Suprapubic skin (tissue), 4 donors: ENCODE data around the gene RBPJ. TPM values are rescaled to one million over a fixed set of nuclear protein-coding genes. Genes with fewer than 3 reads are reported as not detected.
"Not testable (repeated sequence)": the region's sequence is repeated elsewhere in the genome, so short reads cannot be mapped to it uniquely, and the experiment has no call there.

ENCODE experiments used
- DNase-seq, 2 donors: peaks; one replicate each; pipeline ENCODE4 v3.0.0-alpha.2; 2019; ENCODE audit warnings: low spot score in 2 of 2
- H3K27ac ChIP-seq: fragments of 200-600 bp; sonication (generic); one replicate; pipeline ENCODE4 v1.5.1; 2019
- H3K27me3 ChIP-seq: fragments of 200-600 bp; sonication (generic); one replicate; pipeline ENCODE4 v1.5.1; 2019
- H3K36me3 ChIP-seq: fragments of 200-600 bp; sonication (generic); one replicate; pipeline ENCODE4 v1.5.1; 2019
- H3K4me1 ChIP-seq: fragments of 200-600 bp; sonication (generic); one replicate; pipeline ENCODE4 v1.5.1; 2019
- H3K4me3 ChIP-seq: fragments of 200-600 bp; sonication (generic); one replicate; pipeline ENCODE4 v1.5.1; 2019; ENCODE audit warnings: mild to moderate bottlenecking
- H3K9me3 ChIP-seq: fragments of 200-600 bp; sonication (generic); one replicate; pipeline ENCODE4 v1.5.1; 2019
- EP300 ChIP-seq: sonication (generic); formaldehyde crosslinking; IDR thresholded peaks from one replicate; pipeline ENCODE4 v1.6.1; 2017; ENCODE audit warnings: antibody characterized with exemption
- POLR2A ChIP-seq, 2 donors: fragments of 450-650 bp; IDR thresholded peaks; one replicate each; pipeline ENCODE4 v1.6.1; 2017; ENCODE audit warnings: antibody characterized with exemption in 2 of 2, mild to moderate bottlenecking in 2 of 2, moderate library complexity in 2 of 2
- POLR2AphosphoS5 ChIP-seq, 3 donors: sonication (generic); formaldehyde crosslinking; IDR thresholded peaks; one replicate each; pipeline ENCODE4 v1.6.1; 2017; ENCODE audit warnings: antibody characterized with exemption in 3 of 3
- WGBS: methylation state at CpG from one replicate; pipeline ENCODE4 v1.1.5; 2018; 5-methylcytosine and 5-hydroxymethylcytosine counted together
- total RNA-seq, 4 donors: library from RNA; depleted of rRNA; stranded (reverse); fragments of >200 nt; gene quantifications; one replicate each; pipeline ENCODE4 v1.1.0, GENCODE V29; 2016
- TF ChIP-seq, protein P1 (sequence below), 2 donors: fragments of 200-600 bp in 1 of 2; fragments of 450-650 bp in 1 of 2; sonication (generic) in 1 of 2; IDR thresholded peaks; one replicate each; pipeline ENCODE4 v1.5.1; 2016 to 2019; ENCODE audit warnings: antibody characterized with exemption in 2 of 2, mild to moderate bottlenecking in 1 of 2, moderate library complexity in 1 of 2

The RBPJ gene
- total RNA-seq, 4 donors from 2014 or later: 33.4 to 104 (median 46.1) TPM

GRCh38 chr4:26303008-26303407, 17.8 kb upstream of the RBPJ start:
- WGBS: 97% methylated on average over 4 of the region's 4 CpGs

DNA sequence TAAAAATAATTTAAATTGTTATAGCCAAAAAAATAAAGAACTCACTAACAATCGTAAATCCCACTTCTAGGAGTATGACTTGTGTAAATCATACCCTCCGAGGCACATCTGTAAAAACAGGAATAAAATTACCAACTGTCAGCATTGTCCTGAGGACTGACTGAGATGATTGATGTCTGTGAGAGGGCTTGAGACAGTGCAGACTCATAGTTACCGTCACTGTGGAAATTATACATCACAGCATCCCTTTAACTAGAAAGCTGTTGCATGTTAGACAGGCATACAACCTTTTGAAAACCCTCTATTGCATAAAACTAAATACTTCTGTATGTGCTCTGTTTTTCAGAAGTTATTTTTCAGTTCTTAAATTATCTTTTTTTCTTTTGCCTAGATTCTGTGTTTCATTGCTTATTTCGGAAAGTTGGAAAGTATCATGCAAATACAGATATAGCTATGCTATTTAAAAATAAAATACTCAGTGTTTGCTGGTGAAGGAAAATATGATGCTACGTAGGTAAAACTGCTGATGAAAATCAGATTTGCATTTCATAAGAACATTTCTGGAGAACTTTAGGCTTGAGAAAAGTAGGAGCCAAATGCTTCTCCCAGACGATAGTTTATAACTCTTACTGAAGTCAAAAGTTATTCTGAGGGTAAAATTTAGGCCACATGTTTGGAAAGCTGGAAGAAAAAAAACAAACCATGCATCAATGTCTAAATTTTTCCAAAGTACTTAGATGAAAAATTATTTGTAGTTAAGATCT, 13.6 kb upstream of the RBPJ start:
- WGBS: 60% methylated on average over 6 of the region's 6 CpGs
- Histone ChIP-seq H3K9me3 (no peaks in the 10 kb centered on the region), H3K27ac (no peak overlapping the region), H3K4me1 (peaks cover 2% of the 10 kb centered on the region), H3K36me3 (no peaks in the 10 kb centered on the region), H3K27me3 (no peaks in the 10 kb centered on the region), H3K4me3 (no peak overlapping the region)
- TF ChIP-seq POLR2A (IDR thresholded peaks at IDR 0.05) (no peak), POLR2AphosphoS5 (IDR thresholded peaks at IDR 0.05) (no peak), EP300 (no peak)
- TF ChIP-seq, protein P1, sequence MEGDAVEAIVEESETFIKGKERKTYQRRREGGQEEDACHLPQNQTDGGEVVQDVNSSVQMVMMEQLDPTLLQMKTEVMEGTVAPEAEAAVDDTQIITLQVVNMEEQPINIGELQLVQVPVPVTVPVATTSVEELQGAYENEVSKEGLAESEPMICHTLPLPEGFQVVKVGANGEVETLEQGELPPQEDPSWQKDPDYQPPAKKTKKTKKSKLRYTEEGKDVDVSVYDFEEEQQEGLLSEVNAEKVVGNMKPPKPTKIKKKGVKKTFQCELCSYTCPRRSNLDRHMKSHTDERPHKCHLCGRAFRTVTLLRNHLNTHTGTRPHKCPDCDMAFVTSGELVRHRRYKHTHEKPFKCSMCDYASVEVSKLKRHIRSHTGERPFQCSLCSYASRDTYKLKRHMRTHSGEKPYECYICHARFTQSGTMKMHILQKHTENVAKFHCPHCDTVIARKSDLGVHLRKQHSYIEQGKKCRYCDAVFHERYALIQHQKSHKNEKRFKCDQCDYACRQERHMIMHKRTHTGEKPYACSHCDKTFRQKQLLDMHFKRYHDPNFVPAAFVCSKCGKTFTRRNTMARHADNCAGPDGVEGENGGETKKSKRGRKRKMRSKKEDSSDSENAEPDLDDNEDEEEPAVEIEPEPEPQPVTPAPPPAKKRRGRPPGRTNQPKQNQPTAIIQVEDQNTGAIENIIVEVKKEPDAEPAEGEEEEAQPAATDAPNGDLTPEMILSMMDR (IDR thresholded peaks at IDR 0.05): no peak
- no peak for DNase-seq

More at GRCh38 chr4:26303008-26303407, 17.8 kb upstream of the RBPJ start:
- H3K27me3 ChIP-seq: no peaks in the 10 kb centered on the region
- H3K36me3 ChIP-seq: no peaks in the 10 kb centered on the region
- H3K4me3 ChIP-seq: no peak overlapping the region
- DNase-seq: no peak
- TF ChIP-seq POLR2AphosphoS5 (IDR thresholded peaks at IDR 0.05): no peak
- no peak for TF ChIP-seq EP300
- no peak for TF ChIP-seq POLR2A (IDR thresholded peaks at IDR 0.05)
- TF ChIP-seq, protein P1 (IDR thresholded peaks at IDR 0.05): no peak
- H3K27ac ChIP-seq: no peak overlapping the region
- no peaks in the 10 kb centered on the region for H3K9me3 ChIP-seq
- peaks cover 2% of the 10 kb centered on the region for H3K4me1 ChIP-seq

- Histone ChIP-seq H3K36me3 (no peaks in the 10 kb centered on the region), H3K27ac (no peak overlapping the region), H3K27me3 (no peaks in the 10 kb centered on the region), H3K4me3 (no peak overlapping the region), H3K9me3 (no peaks in the 10 kb centered on the region), H3K4me1 (peaks cover 2% of the 10 kb centered on the region)
- TF ChIP-seq POLR2AphosphoS5 (IDR thresholded peaks at IDR 0.05): no peak
- no peak for TF ChIP-seq EP300
- no peak for TF ChIP-seq POLR2A (IDR thresholded peaks at IDR 0.05)
- TF ChIP-seq, protein P1 (IDR thresholded peaks at IDR 0.05): no peak
- no peak for DNase-seq
Measured at GRCh38 chr4:26308568-26308967, 12.2 kb upstream of the RBPJ start.

GRCh38 chr4:26310264-26310663, 10.6 kb upstream of the RBPJ start:
- no peaks in the 10 kb centered on the region for H3K36me3 ChIP-seq
- peaks cover 2% of the 10 kb centered on the region for H3K4me1 ChIP-seq
- H3K27ac ChIP-seq: no peak overlapping the region
- no peak for DNase-seq
- TF ChIP-seq, protein P1 (IDR thresholded peaks at IDR 0.05): no peak
- TF ChIP-seq EP300: no peak
- TF ChIP-seq POLR2A (IDR thresholded peaks at IDR 0.05): no peak
- TF ChIP-seq POLR2AphosphoS5 (IDR thresholded peaks at IDR 0.05): no peak
- H3K9me3 ChIP-seq: no peaks in the 10 kb centered on the region
- 63% methylated on average over 2 of the region's 2 CpGs for WGBS
- H3K27me3 ChIP-seq: no peaks in the 10 kb centered on the region
- H3K4me3 ChIP-seq: no peak overlapping the region

GRCh38 chr4:26311633-26312032, 9.2 kb upstream of the RBPJ start:
- no peak overlapping the region for H3K27ac ChIP-seq
- H3K27me3 ChIP-seq: no peaks in the 10 kb centered on the region
- no peaks in the 10 kb centered on the region for H3K9me3 ChIP-seq
- no peak for TF ChIP-seq POLR2AphosphoS5 (IDR thresholded peaks at IDR 0.05)
- TF ChIP-seq, protein P1 (IDR thresholded peaks at IDR 0.05): no peak
- TF ChIP-seq EP300: no peak
- no peak for TF ChIP-seq POLR2A (IDR thresholded peaks at IDR 0.05)
- H3K36me3 ChIP-seq: no peaks in the 10 kb centered on the region
- no peak overlapping the region for H3K4me3 ChIP-seq
- no peak for DNase-seq
- peaks cover 2% of the 10 kb centered on the region for H3K4me1 ChIP-seq

DNA sequence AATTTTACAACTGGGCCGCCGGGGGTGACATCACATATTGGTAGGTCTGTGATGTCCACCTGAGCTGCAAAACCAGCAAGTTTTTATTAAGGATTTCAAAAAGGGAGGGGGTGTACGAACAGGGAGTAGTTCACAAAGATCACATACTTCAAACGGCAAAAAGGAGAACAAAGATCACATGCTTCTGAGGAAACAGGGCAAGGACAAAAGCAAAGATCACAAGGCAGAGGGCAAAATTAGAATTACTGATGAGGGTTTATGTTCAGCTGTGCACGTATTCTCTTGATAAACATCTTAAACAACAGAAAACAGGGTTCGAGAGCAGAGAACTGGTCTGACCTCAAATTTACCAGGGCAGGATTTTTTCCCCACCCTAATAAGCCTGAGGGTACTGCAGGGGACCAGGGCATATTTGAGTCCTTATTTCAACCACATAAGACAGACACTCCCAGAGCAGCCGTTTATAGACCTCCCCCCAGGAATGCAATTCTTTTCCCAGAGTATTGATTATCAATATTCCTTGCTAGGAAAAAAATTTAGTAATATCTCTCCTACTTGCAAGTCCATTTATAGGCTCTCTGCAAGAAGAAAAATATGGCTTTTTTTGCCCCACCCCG, 5.4 kb upstream of the RBPJ start:
- WGBS: 84% methylated on average over 8 of the region's 8 CpGs
- H3K36me3 ChIP-seq: not testable (repeated sequence)

More for the DNA sequence above, 5.4 kb upstream of the RBPJ start:
- not testable (repeated sequence) for H3K4me3 ChIP-seq, H3K27ac ChIP-seq, DNase-seq, H3K4me1 ChIP-seq, H3K27me3 ChIP-seq, H3K9me3 ChIP-seq
